Measurements from ENCODE around the gene FAM83D.

Gene FAM83D, protein sequence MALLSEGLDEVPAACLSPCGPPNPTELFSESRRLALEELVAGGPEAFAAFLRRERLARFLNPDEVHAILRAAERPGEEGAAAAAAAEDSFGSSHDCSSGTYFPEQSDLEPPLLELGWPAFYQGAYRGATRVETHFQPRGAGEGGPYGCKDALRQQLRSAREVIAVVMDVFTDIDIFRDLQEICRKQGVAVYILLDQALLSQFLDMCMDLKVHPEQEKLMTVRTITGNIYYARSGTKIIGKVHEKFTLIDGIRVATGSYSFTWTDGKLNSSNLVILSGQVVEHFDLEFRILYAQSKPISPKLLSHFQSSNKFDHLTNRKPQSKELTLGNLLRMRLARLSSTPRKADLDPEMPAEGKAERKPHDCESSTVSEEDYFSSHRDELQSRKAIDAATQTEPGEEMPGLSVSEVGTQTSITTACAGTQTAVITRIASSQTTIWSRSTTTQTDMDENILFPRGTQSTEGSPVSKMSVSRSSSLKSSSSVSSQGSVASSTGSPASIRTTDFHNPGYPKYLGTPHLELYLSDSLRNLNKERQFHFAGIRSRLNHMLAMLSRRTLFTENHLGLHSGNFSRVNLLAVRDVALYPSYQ

GRCh38 chr20:38926142-38926933 lies at the start of gene FAM83D:
FAM83D (plus strand) TSS chr20:38926417; CDS start chr20:38926443, 26 bp downstream.
- DNase-seq (ENCODE audit: low read depth): peak; percentile 98

- no peak for DNase-seq (ENCODE audit: low read depth)
These were observed 48.7 kb upstream of the FAM83D start for GRCh38 chr20:38877483-38877882.

DNA sequence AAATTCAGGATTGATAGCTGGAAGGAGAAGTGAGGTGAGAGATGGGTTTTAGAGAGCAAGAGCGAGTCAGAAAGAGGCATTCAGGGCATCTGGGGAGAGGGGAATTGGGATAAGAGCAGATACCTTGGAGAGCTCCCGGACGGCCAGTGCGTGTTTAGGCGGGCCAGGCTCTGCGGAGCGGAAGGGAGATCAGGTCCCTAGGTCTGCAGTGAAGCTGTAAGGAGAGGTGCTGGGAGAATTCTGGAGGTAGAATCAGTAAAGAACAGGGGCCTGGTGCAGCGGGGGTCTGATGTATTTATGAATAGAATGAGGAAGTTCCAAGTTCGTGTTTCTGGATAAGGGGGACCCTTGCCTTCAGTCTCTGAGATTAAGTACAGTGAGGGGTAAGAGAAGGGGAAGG lies 47.4 kb upstream of the FAM83D start:
- no peak for DNase-seq (ENCODE audit: low read depth)

DNA sequence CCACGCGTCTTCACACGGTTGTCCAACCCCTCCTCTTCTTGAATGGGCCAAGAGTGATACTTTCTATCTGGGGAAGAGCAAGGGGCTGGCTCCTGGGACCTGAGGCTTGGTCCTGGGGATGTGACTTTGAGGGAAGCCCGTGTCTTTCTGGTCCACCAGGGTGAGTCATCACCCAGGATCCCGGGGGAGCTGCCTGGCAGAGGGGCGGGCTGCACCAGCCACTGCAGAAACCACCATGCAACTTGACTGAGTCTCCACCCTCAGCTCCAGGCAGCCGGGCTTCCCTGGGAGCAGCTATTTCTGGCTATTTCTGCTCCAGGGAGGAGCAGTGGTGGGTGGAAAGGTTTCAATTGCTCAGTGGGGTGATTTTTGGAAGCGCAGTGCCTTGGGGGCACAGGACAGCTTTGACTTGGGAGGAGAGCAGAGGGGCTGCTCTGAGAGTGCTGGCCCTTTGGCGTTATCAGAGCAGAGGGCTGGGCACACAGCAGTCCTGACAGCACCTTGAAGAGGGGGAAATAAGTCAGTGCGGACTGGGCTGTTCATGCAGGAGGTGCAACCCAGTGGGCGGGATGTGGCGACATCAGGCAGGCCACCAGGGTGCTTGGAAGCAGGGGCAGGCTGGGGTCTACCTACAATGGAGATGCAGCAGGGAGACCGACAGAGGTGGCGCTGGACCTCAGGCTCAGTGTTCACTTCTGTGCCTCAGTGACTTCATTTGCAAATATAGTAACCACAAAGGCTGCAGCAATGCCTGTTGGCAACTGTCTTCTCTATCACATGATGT lies 45.1 kb upstream of the FAM83D start:
- no peak for DNase-seq (ENCODE audit: low read depth)

DNA sequence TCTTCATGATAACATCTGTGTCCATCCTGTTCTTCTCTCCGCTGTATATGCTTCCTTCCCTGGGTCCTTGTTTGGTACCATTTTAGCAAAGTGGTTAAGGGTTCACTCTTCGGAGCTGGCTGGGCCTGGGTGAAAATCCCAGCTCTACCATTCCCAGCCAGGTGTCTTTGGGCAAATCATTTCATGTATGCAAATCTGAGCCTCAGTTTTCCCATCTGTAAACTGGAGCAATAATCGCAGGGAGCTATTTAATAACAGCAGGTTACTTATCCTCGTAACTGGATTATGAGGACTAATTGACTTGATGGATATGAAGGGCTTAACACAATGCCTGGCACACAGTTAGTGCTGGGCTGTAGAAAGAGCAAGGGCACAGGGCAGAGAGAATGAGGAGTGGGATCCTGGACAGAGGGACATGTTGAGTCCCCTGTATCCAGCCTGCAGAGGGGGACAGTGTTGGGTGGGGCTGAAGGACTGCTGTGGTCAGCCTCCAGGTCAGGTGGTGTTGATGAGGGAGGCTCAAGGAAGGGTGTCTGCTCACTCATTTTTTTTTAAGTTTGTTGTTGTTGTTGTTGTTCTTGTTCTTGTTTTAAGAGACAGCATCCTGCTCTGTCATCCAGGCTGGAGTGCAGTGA lies 44.3 kb upstream of the FAM83D start:
- no peak for DNase-seq (ENCODE audit: low read depth)

- DNase-seq (ENCODE audit: low read depth): no peak
These were observed 43.6 kb upstream of the FAM83D start for GRCh38 chr20:38882600-38882999.

DNA sequence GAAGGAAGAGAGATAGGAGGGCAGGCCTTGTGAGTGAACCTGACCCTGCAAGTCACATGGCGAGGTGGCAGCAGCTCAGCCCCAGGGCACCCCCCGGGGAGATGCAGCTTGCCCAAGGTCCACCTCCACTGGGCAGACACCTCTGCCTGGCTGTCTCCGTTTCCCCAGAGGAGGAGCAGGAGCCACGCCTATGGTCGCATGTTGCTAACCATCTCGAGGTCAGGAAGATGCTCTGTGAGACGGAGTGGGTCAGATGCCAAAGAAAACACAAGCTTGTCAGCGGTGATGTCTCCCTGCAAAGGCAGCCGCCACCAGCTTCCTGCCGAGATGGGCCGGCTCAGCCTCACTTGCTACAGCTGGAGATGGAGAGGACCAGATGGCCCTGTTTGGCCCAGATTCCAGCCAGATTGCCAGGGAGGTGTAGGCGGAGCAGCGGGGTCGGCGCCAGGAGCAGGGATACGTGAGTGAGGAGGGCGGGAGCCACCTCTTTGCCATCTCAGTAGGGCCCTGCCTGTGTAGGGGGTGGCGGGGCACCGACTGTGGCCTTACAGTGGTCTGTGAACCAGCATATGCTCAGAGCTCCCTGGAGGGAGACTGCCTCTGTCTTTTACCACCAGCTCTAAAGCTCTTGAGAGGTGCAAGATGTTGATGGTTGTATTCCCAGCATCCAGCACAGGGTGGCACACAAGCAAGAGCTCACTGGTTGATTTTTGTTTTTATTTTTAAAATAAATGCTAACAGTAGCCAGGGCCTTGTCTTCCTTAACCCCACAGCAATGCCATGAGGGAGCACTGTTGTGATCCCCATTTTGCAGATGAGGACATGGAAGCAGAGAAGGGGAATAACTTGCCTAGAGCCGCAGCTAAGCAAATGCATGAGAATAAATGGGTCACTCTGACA lies 42.9 kb upstream of the FAM83D start:
- no peak for DNase-seq (ENCODE audit: low read depth)

GRCh38 chr20:38883981-38884733 lies 42.1 kb upstream of the FAM83D start:
- no peak for DNase-seq (ENCODE audit: low read depth)

DNA sequence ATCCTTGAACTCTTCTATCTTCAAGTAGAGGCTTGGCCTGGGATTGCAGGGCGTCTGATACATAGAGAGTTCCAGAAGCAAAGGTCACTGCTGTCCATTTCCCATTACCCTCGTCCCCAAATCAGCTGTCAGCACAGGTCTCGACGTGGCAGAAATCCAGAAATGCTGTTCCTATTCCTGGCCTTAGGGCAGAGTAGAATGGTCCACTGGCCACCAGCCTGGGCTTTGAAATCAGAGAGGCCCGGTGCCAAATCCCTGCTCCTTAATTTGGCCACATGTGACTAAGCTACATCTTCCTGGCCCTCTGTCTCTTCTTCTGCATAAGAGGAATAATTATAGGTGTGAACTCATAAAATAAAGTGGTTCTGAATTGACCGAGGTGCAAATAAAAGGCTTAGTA lies 40.9 kb upstream of the FAM83D start:
- no peak for DNase-seq (ENCODE audit: low read depth)

DNA sequence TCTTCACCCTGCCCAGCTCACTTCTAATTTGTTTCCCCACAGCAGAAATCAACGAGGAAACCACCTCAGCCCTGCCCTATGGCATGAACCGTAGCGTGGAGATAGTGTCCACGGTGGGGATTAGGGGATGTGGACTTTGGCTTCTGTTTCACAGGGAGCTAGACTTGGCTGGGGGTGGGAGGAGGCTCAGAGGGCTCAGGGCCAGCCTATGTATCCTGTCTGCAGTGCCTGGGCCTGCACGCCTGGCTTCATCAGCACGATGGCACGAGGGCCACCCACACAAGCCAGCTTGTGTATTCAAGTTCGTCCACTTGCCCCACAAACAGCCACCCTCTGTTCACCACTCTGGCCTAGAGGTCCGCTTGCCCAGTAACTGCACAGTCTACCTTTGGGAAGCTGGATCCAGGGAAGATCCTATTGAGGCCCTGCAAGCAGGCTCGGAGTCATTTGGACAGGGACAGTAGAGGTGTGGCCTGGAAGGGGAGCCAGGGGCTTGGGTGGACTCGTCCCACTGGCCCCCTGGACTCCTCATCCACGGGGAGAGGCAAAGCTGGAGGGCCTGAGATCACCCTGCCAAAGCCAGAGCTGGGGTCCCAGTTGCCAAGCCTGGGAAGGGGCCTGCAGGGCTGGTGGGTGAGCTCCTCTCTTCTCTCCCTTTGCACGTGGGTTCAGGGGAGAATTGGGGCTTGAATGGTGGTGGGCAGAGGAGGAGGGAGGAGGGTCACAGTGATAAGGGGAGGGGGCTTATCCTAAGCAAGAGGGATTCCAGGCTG lies 38.0 kb upstream of the FAM83D start:
- DNase-seq (ENCODE audit: low read depth): no peak

DNA sequence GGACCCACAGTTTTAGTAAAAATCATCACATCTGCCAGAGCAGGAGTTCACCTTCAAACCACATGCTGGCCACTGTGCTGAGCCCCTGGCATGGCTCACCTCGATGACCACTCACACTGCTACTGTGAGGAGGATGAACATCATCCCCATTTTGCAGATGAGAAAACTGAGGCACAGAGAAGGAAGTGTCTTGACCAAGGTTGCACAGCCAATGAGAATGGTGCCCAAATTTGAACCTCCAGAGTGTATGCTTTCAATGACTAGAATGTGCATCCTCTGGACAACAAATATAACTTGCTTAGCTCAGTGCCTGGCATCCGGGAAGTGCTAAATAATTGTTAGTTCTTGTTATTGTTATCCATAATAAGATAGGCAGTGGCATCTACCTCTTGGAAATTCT lies 37.2 kb upstream of the FAM83D start:
- DNase-seq (ENCODE audit: low read depth): no peak

DNA sequence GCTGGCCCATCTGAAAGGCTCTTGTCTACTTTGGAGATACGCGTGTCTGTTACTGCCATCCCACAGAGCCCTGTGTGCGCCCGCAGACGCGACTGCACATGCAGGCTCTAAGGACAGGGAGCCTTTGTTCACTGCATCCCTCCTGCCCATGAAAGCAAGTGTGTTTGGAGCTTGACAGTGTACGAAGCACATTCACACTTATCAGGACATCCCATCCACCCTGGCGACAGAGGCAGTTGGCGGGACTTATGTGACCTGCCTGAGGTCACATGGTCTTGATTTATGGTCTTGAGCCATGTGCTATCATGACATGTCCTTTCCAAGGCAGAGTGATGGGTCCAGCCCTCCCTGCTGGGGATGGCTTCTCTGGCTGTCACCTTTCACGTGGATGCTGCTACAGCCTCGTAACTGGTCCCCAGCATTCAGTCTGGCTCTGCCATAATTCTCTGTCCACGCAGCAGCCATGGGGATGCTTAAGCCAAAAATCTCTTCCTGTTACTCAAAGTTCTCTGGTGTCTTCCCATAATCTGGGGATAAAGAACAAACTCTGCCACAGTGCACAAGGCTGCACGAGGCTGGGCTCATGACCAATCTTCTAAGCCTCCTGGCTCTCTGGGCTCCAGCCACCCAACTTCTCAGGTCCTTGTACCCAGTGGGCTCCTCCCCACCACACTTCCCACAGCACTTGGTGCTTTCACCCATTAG lies 36.3 kb upstream of the FAM83D start:
- no peak for DNase-seq (ENCODE audit: low read depth)

- no peak for DNase-seq (ENCODE audit: low read depth)
These were observed 35.8 kb upstream of the FAM83D start for GRCh38 chr20:38890497-38890818.

DNA sequence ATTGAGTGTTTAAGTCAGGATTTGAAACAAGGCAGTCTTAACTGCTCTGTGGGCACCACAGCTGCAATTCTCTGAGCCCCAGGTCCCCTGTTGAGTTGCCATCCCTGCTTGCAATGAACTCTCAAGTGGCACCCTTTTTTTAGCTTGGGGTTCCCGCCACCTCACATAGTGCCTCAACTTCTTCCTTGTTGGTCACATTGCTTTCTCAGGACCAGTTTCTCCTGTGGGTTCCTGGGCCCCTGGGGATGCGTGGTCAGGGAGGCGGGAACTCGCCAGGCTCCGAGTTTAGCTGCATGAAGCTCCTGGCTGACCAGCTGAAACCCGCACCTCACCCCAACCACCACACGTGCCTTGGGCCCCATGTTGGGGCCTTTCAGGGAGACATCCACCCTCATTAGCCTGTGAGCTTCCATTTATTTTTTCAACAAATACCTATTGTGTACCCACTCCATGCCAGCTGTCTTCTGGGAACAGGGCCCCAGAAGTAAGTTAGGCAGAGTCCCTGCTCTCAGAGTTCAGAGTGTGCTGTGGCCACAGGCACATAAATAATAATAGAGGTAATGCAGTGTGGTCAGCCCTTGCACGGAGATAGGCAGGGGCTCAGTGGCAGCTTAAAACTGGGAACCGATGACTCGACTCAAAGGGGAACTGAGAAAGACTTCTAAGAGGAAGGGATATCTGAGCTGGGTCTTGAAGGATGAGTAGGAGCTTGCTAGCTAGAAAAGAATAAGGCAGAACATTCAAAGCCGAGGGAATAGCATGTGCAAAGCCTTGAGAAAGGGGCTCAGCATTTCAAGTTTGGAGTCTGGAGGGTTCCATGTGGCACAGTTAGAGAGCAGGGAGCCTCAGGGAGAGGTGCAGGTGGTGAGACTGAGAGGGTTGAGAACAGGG lies 33.9 kb upstream of the FAM83D start:
- no peak for DNase-seq (ENCODE audit: low read depth)

GRCh38 chr20:38893056-38893564 lies 33.1 kb upstream of the FAM83D start:
- no peak for DNase-seq (ENCODE audit: low read depth)

- DNase-seq (ENCODE audit: low read depth): peak; percentile 77
These were observed 32.6 kb upstream of the FAM83D start for GRCh38 chr20:38893565-38894090.
